Muscle layer of duodenum (tissue), 2 donors: ENCODE results near the gene RGS19.

ENCODE experiments used
- H3K27ac ChIP-seq: one replicate; pipeline ENCODE4 v1.7.0; 2013; ENCODE audit warnings: mild to moderate bottlenecking, low read length
- H3K27me3 ChIP-seq: one replicate; pipeline ENCODE4 v1.7.0; 2013; ENCODE audit warnings: low read depth, mild to moderate bottlenecking, control low read depth, low read length
- H3K36me3 ChIP-seq, 2 donors: one replicate each; pipeline ENCODE4 v1.7.0; 2013; ENCODE audit warnings: low read length in 2 of 2, control low read depth in 1 of 2, mild to moderate bottlenecking in 1 of 2; ENCODE audit not compliant: insufficient read depth in 2 of 2, control insufficient read depth in 1 of 2
- H3K4me1 ChIP-seq, 2 donors: one replicate each; pipeline ENCODE4 v1.7.0; 2013; ENCODE audit warnings: low read length in 2 of 2, mild to moderate bottlenecking in 2 of 2, control low read depth in 1 of 2, moderate library complexity in 1 of 2; ENCODE audit not compliant: insufficient read depth in 2 of 2, control insufficient read depth in 1 of 2
- H3K4me3 ChIP-seq, 2 donors: one replicate each; pipeline ENCODE4 v1.7.0; 2013; ENCODE audit warnings: low read length in 2 of 2, low read depth in 1 of 2, mild to moderate bottlenecking in 1 of 2
- H3K9me3 ChIP-seq, 2 donors: one replicate each; pipeline ENCODE4 v1.7.0; 2013; ENCODE audit warnings: low read length in 2 of 2, control low read depth in 1 of 2, mild to moderate bottlenecking in 1 of 2; ENCODE audit not compliant: control insufficient read depth in 1 of 2
- donor health status: healthy.

The RGS19 gene

GRCh38 chr20:64023361-64024140, 55.8 kb downstream of the RGS19 start:
- H3K4me3 ChIP-seq, result no peak overlapping the region
- H3K27me3 ChIP-seq, result no peaks in the 10 kb centered on the region
- H3K36me3 ChIP-seq, result peaks cover 51 to 90% of the 10 kb centered on the region in 2 donors
- H3K9me3 ChIP-seq, result no peaks in the 10 kb centered on the region
- peaks cover 0 to 25% of the 10 kb centered on the region in 2 donors for H3K4me1 ChIP-seq
- H3K27ac ChIP-seq, result no peak overlapping the region
